GM21825 (cell line): Measurements from ENCODE around the gene AHNAK2.
"Not testable (repeated sequence)": the region's sequence is repeated elsewhere in the genome, so short reads cannot be mapped to it uniquely, and the experiment has no call there.

ENCODE experiments used
- ATAC-seq: cut with Tn5 transposase; IDR thresholded peaks from one replicate; pipeline ENCODE4 v1.9.1; 2021; ENCODE audit warnings: mild to moderate bottlenecking, moderate library complexity; ENCODE audit not compliant: unreplicated experiment

Gene AHNAK2

DNA sequence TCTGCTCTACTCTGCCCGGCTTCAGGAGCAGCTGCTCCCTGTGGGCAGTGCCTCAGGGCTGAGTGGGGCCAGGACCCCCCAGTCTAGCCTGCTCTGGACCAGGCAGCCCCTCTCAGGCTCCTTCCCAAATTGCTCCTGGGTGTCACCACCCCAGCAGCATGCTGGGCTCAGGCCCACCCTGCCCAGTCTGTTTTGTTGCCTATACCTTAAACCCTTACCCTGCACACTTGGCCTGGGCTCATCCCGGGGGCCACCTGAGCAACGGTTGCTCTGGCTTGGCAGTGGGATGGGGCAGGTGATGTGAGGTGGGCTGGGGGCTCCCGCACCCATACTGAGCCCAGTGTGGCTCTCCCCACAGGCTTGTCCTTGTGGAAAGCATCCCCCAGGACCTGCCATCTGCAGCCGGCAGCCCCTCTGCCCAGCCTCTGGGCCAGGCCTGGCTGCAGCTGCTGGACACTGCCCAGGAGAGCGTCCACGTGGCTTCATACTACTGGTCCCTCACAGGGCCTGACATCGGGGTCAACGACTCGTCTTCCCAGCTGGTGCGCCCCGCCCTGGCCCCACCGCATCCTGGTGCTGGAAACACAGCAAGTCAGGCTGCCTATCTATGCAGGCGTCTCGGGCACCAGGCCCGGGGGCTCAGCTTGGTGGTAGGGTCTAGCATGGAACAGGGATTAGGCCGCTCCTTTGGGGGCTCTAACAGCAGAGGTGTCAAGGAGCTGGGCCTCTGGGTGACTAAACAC, 49.6 kb downstream of the AHNAK2 start:
- ATAC-seq, result no peak

DNA sequence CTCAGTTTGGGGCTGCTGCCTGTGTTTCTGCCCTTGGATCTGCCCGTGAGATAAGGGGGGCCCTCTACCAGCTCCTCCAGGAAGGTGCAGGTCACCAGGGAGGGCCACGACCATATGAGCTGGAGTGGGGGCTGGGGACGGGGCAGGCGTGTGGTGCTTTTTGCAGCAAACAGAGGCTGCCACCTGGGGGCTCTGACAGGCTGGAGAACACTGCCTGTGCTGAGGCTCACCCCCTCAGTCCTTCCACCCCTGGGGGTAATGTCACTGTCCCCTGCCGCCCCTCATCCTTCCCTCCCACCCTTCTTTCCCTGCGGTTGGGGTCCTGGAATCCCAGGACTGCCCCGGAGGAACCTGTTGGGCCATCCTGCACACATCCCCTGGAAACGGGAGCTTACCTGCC, 50.3 kb downstream of the AHNAK2 start:
- no peak for ATAC-seq

- no peak for ATAC-seq
These were observed 50.8 kb downstream of the AHNAK2 start for GRCh38 chr14:104927432-104927816.

DNA sequence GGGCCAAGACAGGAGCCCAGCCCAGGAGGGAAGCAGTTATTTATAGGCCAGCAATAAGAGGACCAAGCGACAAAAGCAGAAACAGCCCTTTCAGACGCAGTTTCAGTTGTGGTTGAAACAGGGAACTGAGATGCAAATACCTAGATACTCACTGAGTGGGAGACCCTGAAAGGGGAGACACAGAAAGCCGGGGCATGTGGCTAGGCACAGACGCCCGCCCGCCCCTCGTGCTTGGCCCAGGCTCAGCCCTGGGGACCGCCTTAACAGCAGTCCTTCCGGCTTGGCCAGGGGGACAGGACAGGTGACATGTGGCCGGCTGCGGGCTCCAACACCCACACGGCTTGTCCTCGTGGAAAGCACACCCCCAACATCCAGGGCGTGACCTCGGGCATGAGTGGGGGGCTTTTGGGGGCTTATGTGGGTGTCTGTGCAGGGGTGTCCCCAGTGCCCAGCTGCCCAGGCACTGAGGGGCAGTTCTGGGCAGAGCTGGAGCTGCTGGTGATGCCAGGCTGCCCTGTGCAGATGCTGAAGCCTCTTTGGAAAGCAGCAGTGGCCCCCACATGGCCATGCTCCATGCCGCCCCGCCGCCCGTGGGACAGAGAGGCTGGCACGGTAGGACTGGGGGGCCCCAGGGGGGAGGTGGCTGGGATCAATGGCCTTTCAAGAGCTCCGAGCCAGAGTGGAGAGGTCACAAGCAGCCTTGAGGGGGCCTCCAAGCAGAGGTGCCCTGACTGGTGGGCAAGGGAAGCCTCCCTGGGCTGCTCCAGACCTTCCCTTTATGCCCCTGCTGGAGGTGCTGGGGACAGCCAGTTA, 51.3 kb downstream of the AHNAK2 start:
- peak; percentile 75 for ATAC-seq

GRCh38 chr14:104925855-104926609, 52.1 kb downstream of the AHNAK2 start:
- no peak for ATAC-seq

- no peak for ATAC-seq
These were observed 52.8 kb downstream of the AHNAK2 start for GRCh38 chr14:104925214-104925854.

- no peak for ATAC-seq
These were observed 53.6 kb downstream of the AHNAK2 start, which contains the start of gene PLD4 for GRCh38 chr14:104924421-104925213. PLD4 (plus strand) TSS chr14:104924879; CDS start chr14:104927141, 2,262 bp downstream.

DNA sequence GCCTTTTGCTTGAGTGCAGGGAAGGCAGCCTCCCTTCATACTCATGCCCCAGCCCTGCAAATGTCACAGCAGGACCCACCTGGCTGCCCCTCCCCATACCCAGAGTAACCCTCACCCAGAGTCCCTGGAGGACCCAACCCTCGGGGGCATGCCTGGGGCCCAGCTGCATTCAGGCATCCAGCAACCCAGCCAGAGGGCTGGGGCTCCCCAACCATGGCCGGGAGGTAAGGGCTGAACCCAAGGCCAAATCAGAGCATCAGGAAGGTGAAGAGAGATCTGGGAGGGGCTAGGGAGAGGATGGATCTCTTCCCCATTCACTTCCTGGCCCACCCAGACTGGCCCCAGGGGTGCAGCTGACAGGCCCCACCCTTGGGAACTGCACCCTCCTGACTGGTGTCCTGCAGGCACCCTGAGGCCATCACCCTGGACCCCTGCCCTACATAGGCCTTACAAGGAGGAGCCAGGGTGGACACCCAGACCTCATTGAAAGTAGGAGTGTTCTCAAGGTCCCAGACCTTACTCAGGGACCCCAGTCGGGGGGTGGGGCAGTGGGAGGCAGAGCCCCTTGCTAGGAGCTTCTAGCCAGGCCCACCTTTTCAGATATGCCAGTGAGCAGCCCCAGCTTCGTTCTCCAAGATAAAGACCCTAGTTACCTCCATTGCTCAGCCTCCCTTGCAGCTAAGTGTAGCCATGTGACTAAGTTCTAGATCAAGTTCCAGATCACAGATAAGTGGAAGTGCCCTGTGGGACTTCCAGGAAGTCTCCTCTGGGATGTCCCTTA, 54.3 kb downstream of the AHNAK2 start:
- no peak for ATAC-seq

DNA sequence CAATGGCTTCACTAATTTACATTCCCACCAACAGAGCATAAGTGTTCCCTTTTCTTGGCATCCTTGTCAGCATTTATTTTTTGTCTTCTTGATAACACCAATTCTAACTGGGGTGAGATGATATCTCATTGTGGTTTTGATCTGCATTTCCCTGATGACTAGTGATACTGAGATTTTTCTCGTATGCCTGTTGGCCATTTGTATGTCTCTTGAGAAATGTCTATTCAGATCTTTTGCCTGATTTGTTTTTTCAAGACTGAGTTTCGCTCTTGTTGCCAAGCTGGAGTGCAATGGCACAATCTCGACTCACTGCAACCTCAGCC, 58.2 kb downstream of the AHNAK2 start:
- ATAC-seq, result no peak

GRCh38 chr14:104919152-104919992, 58.8 kb downstream of the AHNAK2 start:
- ATAC-seq, result not testable (repeated sequence)

- no peak for ATAC-seq
These were observed 60.2 kb downstream of the AHNAK2 start for GRCh38 chr14:104917993-104918392.

GRCh38 chr14:104917116-104917515, 61.1 kb downstream of the AHNAK2 start:
- no peak for ATAC-seq

DNA sequence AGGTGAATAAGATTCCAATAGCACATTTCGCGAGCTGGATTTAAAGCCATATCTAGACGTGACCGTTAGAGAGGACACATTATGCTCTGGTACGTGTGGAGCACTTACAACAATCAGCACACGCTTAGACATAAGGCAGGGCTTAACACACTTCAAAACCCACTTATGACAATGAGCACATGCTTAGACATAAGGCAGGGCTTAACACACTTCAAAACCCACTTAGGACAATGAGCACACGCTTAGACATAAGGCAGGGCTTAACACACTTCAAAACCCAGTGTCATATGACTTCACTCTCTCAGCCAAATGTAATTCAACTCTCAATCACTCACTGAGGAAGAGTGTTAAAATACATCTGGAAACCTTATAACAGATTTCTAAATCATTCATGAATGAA, 64.7 kb downstream of the AHNAK2 start:
- ATAC-seq, result no peak

- ATAC-seq, result no peak
These were observed 66.1 kb downstream of the AHNAK2 start for GRCh38 chr14:104912053-104912452.

- no peak for ATAC-seq
These were observed 69.9 kb downstream of the AHNAK2 start for GRCh38 chr14:104908303-104908702.

DNA sequence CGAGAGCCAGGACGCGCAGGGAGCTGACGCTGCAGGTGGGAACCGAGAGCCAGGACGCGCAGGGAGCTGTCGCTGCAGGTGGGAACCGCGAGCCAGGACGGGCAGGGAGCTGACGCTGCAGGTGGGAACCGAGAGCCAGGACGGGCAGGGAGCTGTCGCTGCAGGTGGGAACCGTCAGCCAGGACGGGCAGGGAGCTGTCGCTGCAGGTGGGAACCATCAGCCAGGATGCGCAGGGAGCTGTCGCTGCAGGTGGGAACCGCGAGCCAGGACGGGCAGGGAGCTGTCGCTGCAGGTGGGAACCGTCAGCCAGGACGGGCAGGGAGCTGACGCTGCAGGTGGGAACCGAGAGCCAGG, 72.6 kb downstream of the AHNAK2 start:
- not testable (repeated sequence) for ATAC-seq

DNA sequence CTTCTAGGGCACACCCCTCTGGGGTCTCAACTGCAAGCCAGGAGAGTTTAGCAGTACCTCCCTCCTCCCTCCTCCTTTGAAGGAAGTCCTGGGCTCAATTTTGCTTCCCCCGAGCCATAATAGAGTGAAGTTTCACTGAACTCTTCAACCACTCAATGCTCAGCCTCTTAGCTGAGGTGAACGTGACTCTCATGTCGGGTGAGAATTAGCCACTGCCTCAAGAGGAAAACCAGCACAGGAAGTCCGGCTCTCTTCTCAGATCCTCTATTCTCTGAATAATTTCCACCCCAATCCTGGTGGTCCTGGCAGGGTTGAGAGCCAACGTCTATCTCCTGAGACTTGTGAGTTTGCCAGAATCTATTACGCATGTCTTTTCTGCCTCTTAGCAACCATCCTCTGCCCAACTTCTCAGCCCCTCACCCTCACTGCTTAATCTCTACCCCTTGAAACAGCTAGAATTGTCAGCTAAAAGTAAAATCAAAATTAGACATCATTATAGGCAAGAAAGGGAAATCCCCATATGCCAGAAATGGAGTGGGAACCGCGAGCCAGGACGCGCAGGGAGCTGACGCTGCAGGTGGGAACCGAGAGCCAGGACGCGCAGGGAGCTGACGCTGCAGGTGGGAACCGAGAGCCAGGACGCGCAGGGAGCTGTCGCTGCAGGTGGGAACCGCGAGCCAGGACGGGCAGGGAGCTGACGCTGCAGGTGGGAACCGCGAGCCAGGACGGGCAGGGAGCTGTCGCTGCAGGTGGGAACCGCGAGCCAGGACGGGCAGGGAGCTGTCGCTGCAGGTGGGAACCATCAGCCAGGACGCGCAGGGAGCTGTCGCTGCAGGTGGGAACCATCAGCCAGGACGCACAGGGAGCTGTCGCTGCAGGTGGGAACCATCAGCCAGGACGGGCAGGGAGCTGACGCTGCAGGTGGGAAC, 73.3 kb downstream of the AHNAK2 start:
- not testable (repeated sequence) for ATAC-seq

DNA sequence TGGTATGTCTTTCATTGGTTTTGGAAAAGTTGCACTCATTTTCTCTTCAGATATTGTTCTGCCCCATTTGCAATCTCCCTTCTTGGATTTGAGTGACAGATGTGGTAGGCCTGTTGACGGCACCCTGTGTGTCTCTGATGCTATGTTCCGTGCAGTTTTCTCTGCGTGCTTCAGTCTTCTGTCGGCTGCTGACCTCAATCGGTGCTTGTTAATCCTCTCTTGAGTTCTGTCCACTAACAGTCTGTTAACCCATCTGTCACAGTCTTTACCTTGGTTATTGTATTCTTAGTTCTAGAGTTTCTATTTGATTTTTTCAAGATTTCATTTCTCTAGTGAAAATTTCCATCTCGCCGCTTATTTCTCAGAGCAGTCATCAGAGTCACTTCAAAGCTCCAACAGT, 74.2 kb downstream of the AHNAK2 start:
- no peak for ATAC-seq
